Body of pancreas (tissue), 4 donors: ENCODE data around the gene TRIM23. TPM values are rescaled to one million over a fixed set of nuclear protein-coding genes. Genes with fewer than 3 reads are reported as not detected.

ENCODE experiments used
- ATAC-seq: fragments of 150-250 bp; one replicate; pipeline ENCODE4 v1.9.1; 2016
- DNase-seq, 4 donors: peaks; one replicate each; pipeline ENCODE4 v3.0.0-alpha.2; 2019
- H3K27ac ChIP-seq, 4 donors: fragments of 200-600 bp; sonication (generic); 1 replicate in 3 of 4; 2 replicates in 1 of 4; pipeline versions ENCODE4 v1.5.1 to v1.6.1; 2016 to 2019; ENCODE audit warnings: mild to moderate bottlenecking in 1 of 4, mixed read lengths in 1 of 4, moderate library complexity in 1 of 4
- H3K27me3 ChIP-seq, 2 donors: fragments of 200-600 bp; sonication (generic); one replicate each; pipeline ENCODE4 v1.6.0; 2016; ENCODE audit warnings: mild to moderate bottlenecking in 1 of 2
- H3K36me3 ChIP-seq, 2 donors: fragments of 200-600 bp; sonication (generic); replicated peaks in 1 of 2; 2 replicates each; pipeline ENCODE4 v1.5.1; 2016; ENCODE audit warnings: low read depth in 2 of 2; ENCODE audit not compliant: insufficient read depth in 1 of 2
- H3K4me1 ChIP-seq: fragments of 200-600 bp; sonication (generic); one replicate; pipeline ENCODE4 v1.6.0; 2016
- H3K4me3 ChIP-seq, 2 donors: fragments of 200-600 bp; sonication (generic); 1 replicate in 1 of 2; 2 replicates in 1 of 2; pipeline ENCODE4 v1.5.1; 2016 to 2019
- H3K9me3 ChIP-seq, 3 donors: fragments of 200-600 bp; sonication (generic); 1 replicate in 2 of 3; 2 replicates in 1 of 3; pipeline ENCODE4 v1.5.1; 2016
- CTCF ChIP-seq, 7 experiments: fragments of 450-650 bp in 4 of 7; fragments of 200-600 bp in 3 of 7; sonication (generic) in 3 of 7; IDR thresholded peaks; one replicate each; pipeline ENCODE4 v1.5.1; 2016 to 2019; ENCODE audit warnings: antibody characterized with exemption in 7 of 7
- POLR2A ChIP-seq, 3 donors: fragments of 450-650 bp; IDR thresholded peaks; one replicate each; pipeline ENCODE4 v1.6.1; 2016; ENCODE audit warnings: antibody characterized with exemption in 3 of 3, mild to moderate bottlenecking in 2 of 3
- WGBS, 2 donors: methylation state at CpG; one replicate each; pipeline ENCODE4 v1.1.5; 2017; 5-methylcytosine and 5-hydroxymethylcytosine counted together
- intact Hi-C: fragments of 100-400 bp; cut with DNase I; formaldehyde crosslinking; loops from one replicate; pipeline ENCODE4 v1.15.1; 2023
- total RNA-seq, 2 donors: library from RNA; depleted of rRNA; stranded (reverse); fragments of >200 nt; gene quantifications; one replicate each; pipeline ENCODE4 v1.1.0, GENCODE V29; 2016

TRIM23 gene
- 10 to 100 TPM in 1 of 2 donors, 1 to 10 TPM in 1; 6.2 to 17.5 TPM for total RNA-seq

GRCh38 chr5:65624025-65624570 lies at the start of gene TRIM23:
TRIM23 (minus strand) TSS chr5:65624333; CDS start chr5:65624274, 59 bp downstream.
- Histone ChIP-seq H3K27ac (peak within 1 kb of the TSS; percentile 54 to 89 (median 70)), H3K27me3 (no peaks in the 10 kb centered on the region), H3K9me3 (no peaks in the 10 kb centered on the region), H3K4me3 (peak within 1 kb of the TSS; percentile 80 to 85), H3K4me1 (peaks cover 30% of the 10 kb centered on the region), H3K36me3 (no peaks in the 10 kb centered on the region)
- TF ChIP-seq POLR2A (IDR thresholded peaks at IDR 0.05) (peak in 2 of 3 donors; percentile 50 to 59), CTCF (IDR thresholded peaks at IDR 0.05) (no peak)
- 0 to 1% methylated on average over 19 to 32 of the region's 32 CpGs for WGBS, 2 donors
- peak; percentile 90 to 95 (median 92) for DNase-seq
- intact Hi-C loops, result no loop called here
- ATAC-seq, result peak; percentile 97

- intact Hi-C loops, result no loop called here
- WGBS, 2 donors, result 70 to 72% methylated on average over 1 of the region's 1 CpG
- no peak for ATAC-seq
Measured at GRCh38 chr5:65672796-65673195, 48.7 kb upstream of the TRIM23 start.

GRCh38 chr5:65668696-65669095 lies 44.6 kb upstream of the TRIM23 start:
- Histone ChIP-seq H3K4me1 (no peaks in the 10 kb centered on the region), H3K9me3 (no peaks in the 10 kb centered on the region), H3K36me3 (peaks cover 0 to 6% of the 10 kb centered on the region in 2 donors), H3K4me3 (no peak overlapping the region), H3K27me3 (no peaks in the 10 kb centered on the region), H3K27ac (no peak overlapping the region)
- intact Hi-C loops, result no loop called here
- whole genome bisulfite sequencing, 2 donors, result 81 to 87% methylated on average over 7 of the region's 7 CpGs
- DNase-seq, result no peak
- no peak for ATAC-seq
- TF ChIP-seq POLR2A (IDR thresholded peaks at IDR 0.05) (no peak), CTCF (IDR thresholded peaks at IDR 0.05) (no peak)

More at GRCh38 chr5:65672796-65673195, 48.7 kb upstream of the TRIM23 start:
- no peaks in the 10 kb centered on the region for H3K4me1 ChIP-seq
- no peak overlapping the region for H3K27ac ChIP-seq
- no peaks in the 10 kb centered on the region for H3K27me3 ChIP-seq
- no peak overlapping the region for H3K4me3 ChIP-seq
- TF ChIP-seq CTCF (IDR thresholded peaks at IDR 0.05), result no peak
- no peaks in the 10 kb centered on the region for H3K9me3 ChIP-seq
- H3K36me3 ChIP-seq, result no peaks in the 10 kb centered on the region
- DNase-seq, result no peak

GRCh38 chr5:65663804-65664521 lies 39.8 kb upstream of the TRIM23 start:
- no peak overlapping the region for H3K4me3 ChIP-seq
- peaks cover 0 to 6% of the 10 kb centered on the region in 2 donors for H3K36me3 ChIP-seq
- 89 to 94% methylated on average over 1 of the region's 1 CpG for WGBS, 2 donors
- no peaks in the 10 kb centered on the region for H3K27me3 ChIP-seq
- intact Hi-C loops, result no loop called here
- ATAC-seq (no peak), DNase-seq (no peak)
- no peak overlapping the region for H3K27ac ChIP-seq
- no peaks in the 10 kb centered on the region for H3K4me1 ChIP-seq
- TF ChIP-seq POLR2A (IDR thresholded peaks at IDR 0.05), result no peak
- TF ChIP-seq CTCF (IDR thresholded peaks at IDR 0.05), result peak in 5 of 7 experiments; percentile 16 to 36 (median 33)
- no peaks in the 10 kb centered on the region for H3K9me3 ChIP-seq
